Measurements from ENCODE around the gene C16orf96.

C16orf96 gene

GRCh38 chr16:4603624-4604170, 47.6 kb downstream of the C16orf96 start:
- no peak for DNase-seq

DNA sequence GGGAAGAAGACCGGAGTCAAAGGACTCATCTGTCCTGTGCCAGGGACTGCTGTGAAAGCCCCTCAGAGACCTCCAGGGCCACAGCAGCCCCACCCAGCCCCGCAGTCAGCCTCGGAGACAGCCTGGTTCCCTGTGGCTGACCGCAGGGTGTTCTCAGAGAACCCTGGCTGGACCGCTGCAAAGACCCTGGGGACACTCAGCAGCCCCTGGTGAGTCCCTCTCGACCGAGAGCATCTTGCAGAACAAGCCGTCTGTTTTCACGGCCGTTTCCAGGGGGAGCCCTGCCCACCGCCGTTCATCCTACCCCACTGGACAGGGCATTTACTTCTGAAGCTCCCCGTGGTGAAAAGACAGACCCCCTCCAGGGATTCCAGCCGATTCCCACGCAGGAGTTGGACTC, 48.3 kb downstream of the C16orf96 start:
- no peak for DNase-seq

DNA sequence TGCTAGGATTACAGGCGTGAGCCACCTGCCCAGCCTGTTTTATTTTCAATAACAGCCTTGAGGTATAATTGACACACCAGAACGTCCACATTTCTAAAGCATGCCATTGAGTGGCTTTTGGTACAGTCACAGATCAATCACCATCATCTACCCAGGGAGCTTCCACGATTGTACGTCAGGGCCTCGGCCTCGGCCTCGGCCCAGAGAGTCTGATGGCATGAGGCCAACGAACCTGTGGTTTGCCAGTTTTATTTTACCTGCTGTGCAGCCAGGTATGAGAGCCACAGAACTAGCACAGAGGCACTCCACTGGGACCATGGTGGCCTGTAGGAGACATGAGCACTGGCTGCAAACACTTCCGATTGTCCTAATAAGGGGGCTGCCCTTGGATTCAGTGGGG, 50.2 kb downstream of the C16orf96 start:
- no peak for DNase-seq

DNA sequence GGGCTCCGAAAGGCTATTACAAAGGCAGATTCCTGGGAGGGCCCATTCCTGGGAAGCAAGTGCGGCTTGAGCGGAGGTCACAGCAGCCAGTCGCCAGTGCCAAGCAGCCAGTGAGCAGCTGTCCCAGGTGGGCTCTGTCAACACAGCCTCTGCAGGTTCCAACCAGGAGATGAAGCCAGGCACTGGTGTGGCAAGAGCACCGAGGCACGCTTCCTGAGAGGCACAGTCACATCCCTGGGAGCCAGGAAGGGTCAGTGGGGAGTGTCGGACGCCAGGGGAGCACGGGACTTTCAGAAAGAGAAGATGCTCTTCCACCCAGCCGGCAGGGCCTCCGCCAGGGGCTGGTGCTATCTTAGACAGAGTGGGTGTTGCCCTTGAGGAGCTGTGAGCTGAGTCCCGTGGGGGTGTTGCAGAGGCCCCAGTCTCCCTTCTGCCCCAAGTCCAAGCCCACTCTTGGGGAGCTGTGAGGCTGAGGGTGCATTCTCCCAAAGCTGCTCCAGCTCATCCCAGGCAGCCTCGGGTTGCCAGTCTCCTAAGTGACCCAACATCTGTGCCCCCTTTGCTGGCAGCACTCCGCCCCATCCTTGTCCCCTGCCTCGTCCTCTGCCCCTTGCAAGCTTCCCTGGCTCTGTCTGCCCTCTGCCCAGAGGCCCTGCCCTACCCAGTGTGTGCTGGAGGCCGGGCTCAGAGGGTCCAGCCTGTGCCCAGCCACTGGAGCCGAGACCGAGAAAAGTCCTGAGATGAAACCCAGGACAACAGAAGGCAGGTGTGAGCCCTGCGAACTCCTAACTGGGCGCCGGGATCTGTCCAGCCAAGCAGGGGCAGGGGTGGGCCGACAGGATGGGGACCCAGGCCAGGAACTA, 51.9 kb downstream of the C16orf96 start:
- DNase-seq, result no peak

DNA sequence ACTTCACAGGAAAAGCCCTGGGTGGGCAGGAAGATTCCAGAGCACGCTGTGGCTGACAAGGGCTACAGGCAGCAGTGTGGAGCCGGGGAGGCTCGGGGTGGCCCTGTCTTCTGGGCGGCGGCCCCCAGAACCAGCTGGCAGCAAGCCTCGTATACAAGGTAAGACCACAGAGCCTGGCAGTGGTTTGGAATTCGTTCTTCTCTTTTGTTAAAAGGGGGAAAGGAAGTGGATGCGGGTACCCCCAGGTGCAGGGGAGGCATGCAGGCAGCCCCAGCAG, 52.5 kb downstream of the C16orf96 start:
- no peak for DNase-seq

- DNase-seq, result no peak
Measured at GRCh38 chr16:4609200-4610010, 53.3 kb downstream of the C16orf96 start.

GRCh38 chr16:4610011-4611005, 54.2 kb downstream of the C16orf96 start:
- no peak for DNase-seq

DNA sequence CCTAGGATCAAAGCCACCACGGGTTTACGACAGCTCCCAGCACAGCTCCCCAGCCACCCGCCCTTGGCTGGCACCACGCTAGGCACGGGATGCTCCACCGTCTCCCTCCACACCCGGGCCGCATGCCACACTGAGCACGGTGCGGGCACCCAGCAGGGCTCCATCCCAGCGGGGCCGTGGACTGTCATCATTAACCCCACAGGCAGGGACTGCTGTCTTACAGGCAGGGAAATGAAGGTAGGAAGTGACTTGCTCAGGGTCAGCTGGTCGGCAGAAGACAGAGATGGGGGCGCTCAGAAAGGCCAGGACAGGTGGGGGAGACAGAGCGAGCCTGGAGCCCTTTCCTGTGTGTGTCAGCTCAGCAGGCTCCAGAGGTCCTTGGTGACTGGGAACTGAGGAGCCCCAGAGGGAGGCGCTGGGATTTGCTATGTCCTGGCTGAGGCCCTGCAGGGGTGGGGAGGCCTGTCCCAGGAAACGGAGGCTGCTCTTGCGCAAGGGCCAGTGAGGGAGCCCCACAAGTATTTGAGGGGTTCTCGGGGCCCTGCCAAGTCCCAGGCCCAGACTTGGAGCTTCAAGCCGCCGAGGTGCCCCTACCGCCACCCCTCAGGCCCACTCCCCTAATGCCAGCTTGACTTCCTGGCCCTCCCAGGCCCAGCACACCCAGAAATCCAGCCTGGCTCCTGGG, 55.3 kb downstream of the C16orf96 start:
- no peak for DNase-seq

- no peak for DNase-seq
Measured at GRCh38 chr16:4612474-4612931, 56.4 kb downstream of the C16orf96 start.

DNA sequence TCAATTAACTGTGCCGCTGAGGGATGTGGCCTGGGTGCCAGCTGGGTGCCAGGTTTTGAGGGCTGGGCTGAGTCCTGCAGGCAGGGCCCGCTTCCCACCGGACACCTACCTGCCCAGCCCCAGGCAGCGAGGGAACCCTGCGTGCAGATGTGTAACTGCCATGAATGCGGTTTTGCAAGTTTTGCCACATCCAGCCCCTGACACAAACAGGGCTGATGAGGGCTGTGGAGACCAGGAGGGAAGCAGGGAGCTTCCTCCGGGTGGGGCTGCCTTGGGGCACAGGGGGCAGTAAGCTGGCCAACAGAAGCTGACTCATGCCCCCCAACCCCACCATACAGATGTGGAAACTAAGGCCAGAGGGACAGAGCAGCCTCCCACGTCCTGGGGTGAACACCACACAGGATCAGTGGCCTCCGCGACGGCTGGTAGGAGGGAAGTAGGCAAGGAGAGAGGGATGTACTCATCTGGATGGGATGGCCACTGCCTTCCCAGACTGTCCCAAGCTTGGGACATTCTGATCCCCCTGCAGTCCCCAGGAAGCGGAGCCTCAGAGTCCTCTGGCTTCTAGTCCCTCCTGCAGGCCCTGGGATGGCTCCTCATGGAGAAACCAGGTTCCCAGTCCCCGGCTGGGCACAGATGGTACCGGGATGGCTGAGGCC, 57.0 kb downstream of the C16orf96 start:
- DNase-seq, result no peak

DNA sequence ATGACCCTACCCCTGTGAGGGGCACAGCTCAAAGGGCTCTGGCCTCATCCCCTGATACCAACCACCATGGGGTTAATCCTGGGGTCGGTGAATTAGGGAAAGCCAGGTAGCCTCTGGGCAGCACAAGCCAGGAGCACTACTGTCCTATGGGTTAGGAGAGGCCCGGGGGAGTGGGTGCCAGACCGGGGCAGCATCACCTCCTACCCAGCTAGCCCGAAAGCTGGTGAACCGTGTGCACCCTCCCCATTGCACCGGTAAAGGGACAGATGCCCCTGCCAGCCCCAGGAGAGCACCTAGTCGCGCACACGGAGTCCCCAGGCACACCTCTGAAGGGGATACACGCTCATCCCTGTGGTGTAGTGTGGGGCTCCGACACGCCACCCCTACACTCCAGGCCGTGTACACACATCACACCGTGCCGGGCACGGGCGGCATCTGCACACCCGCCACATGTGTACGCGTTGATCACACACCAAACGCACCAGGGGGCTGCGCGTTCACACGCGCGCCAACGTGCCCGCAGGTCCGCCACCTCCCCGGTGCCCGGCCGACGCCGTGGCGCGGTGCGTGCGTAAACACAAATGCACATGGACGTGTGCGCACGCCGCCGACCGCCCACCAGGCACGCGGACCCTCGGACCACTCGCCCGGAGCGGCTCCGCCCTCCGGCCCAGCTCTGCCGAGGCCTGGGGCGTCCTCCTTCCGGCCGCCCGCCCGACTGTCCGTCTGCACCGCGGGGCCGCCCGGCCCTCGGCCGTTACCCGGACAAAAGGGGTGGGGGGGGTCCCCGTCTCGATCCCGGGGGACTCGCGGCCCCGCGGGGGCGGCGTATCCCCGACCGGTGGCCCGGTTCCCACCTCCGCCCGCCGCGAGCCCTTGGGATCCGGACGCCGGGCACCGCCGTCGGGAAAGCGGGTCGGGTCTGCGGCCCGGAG, 57.8 kb downstream of the C16orf96 start:
- DNase-seq, result peak; percentile 57

GRCh38 chr16:4614571-4615383, 58.6 kb downstream of the C16orf96 start, which contains the start of gene UBALD1:
Gene UBALD1, minus strand, starts transcription at chr16:4614888. Its CDS starts 91 bp downstream, at chr16:4614797.
- DNase-seq, result peak; percentile 85

DNA sequence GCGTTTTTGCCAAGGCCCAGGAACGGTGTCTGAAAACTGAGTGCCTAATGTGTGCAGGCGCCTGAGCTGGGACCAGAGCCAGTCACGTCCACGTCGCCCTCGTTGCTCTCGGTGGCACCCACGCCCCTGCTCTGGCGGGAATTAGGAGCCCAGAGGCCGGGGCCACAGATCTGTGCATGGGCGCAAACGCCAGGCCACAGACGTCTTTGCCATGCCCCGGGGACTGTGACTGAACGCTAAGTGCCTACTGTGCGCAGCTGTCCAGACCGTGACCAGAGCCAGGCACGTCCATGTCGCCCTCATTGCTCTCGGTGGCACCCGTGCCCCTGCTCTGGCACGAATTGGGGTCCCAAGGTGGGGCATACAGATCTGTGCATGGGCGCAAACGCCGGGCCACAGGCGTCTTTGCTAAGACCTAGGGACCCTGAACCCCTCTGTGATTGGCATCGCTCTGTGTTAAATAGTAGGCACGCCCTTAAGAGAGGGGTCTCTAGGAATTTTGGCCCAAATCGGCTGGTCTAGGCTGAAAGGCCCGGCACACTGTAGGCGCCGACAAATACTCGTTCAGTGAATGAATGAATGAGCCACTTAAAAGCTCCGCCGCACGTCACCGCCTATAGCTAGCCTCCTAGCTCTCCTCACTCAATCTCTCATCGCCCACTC, 59.4 kb downstream of the C16orf96 start:
- peak; percentile 41 for DNase-seq

DNA sequence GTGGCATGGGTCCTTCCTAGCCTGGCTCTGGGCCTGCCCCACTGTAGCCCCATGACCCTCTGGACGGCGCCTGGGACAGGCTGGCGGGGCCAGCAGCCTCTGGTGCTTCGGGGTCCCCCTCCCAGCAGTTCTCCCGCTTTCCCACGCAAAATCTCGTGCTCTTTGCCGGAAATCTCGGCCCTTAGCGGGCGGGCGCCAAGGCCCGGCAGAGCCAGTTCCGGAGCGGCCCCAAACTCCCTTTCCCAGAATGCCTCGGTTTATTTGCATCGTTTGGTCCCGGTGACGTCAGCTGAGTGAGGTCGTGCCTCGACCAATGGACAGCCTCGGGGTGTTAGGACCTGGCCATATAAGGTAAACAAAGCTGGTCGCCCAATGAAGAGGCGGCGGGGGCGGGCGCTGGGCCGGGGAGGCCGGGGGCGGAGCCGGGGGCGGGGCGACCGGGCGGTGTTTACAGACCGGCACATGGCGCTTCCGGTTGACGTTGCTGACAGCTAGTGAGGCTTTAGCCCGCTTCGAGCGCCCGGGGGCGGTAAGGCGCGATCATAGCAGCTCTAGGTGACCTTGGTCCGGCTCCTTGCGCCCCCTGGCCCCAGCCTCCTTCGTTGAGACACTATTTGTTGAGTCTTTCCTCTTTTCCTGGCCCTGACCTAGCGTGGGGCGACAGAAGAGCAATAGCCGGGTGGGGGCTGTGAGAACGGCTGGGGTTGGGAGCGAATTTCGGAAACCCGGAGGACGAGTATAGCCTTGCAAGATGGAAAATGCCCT, 60.1 kb downstream of the C16orf96 start:
- DNase-seq, result peak; percentile 98

DNA sequence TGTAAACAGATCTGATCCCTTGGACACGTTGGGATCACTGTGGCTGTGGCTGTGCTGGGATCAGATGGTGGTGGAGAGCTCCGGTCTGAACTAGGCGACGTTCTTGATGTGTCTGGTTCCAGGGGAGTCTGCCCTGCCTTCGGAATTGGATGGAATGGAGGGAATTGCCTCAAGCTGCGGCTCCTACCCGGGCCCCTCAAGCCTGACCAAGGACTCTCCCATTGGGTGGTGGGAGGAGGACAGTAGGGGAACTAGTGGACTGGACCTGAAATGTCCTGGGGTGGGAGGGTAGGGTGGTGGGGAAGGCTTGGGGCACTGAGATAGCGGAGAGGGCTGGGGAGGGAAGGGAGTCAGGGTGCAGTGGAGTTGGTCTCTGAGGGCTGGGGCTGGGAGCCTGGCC, 61.7 kb downstream of the C16orf96 start:
- no peak for DNase-seq

DNA sequence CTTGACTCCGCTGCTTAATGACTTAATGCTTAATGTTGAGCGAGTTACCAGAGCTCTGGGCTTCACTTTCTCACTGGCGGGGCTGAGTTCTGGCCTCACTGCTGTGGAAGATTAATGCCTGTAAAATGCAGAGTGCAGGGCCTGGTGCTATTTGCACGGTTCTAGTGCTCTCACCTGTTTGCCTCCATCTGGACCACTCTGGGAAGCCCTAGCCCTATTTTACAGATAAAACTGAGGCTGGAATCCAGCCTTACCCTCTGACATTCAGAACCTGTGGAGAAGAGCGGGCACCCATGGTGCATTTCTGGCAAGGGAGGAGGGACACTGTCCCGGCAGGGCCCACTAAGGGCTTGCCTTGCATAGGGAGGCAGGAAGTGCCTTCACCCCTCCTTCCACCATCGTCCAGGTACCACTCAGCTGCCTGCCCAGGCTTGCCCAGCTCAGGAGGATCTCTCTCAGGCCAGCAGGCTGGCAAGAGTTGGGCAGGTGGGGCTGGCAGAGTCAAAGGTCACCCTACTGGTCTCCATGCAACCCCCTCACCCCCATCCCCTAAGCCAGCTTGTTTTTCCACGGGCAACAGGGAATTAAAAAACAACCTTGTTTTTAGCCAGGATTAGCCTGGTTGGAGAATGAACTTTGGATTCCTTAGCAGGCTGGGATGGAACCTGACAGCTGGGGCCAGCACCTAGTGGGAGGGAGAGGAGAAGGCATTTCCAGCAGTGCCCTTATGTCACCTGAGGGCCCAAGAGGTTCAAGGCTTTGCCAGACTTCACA, 62.7 kb downstream of the C16orf96 start:
- DNase-seq, result no peak

GRCh38 chr16:4623593-4623992, 67.5 kb downstream of the C16orf96 start:
- no peak for DNase-seq

All from stimulated activated CD8-positive, alpha-beta memory T cell treated with anti-CD3 and anti-CD28 coated beads, Interleukin-4, amount 100 ng/mL, for 48 hours (primary cell).